LoVo (cell line): ENCODE data around the gene TMEM50B.
A peak's percentile ranks its signal among the peaks of the same experiment; 100 is the strongest.
"Not testable (repeated sequence)": the region's sequence is repeated elsewhere in the genome, so short reads cannot be mapped to it uniquely, and the experiment has no call there.

Experiments
- DNase-seq: peaks from one replicate; pipeline ENCODE4 v3.0.0-alpha.2; 2016; ENCODE audit warnings: low spot score

The TMEM50B gene

GRCh38 chr21:33428669-33429068 lies 51.1 kb downstream of the TMEM50B start:
- no peak for DNase-seq

- no peak for DNase-seq
Observed at GRCh38 chr21:33427051-33427450, 52.7 kb downstream of the TMEM50B start.

DNA sequence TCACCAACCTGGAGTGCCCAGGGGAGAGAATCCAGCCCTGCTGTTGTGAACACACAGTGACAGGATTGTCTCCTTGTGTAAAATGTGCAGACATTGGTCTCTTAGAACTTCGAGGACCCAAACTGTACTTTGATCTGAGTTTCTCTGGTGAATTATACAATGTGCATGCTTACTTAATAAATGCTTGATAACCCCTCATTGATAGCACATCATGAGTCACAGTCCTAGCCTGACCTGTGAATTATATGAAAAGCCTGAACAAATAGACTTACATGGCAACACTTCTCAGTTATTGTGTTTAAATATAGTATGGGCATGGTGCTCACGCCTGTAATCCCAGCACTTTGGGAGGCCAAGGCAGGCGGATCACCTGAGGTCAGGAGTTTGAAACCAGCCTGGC lies 53.9 kb downstream of the TMEM50B start:
- no peak for DNase-seq

DNA sequence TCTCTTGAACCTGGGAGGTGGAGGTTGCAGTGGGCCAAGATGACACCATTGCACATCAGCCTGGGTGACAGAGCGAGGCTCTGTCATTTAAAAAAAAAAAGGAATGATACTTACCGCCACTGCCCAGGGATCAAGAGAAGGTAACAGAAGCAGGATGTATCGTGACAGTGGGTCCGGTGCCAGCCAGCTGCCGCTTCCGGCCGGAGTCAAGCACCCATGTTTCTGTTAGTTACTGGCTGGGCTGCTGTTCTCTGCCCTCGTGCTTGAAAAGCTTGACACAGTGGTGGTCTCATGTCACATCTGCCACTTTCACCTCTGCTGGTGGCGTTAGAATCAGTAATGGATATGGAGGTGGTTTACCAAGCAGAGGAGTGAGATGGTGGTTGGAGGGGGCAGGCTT lies 55.6 kb downstream of the TMEM50B start:
- DNase-seq: no peak

GRCh38 chr21:33421713-33422393 lies 57.9 kb downstream of the TMEM50B start:
- no peak for DNase-seq

DNA sequence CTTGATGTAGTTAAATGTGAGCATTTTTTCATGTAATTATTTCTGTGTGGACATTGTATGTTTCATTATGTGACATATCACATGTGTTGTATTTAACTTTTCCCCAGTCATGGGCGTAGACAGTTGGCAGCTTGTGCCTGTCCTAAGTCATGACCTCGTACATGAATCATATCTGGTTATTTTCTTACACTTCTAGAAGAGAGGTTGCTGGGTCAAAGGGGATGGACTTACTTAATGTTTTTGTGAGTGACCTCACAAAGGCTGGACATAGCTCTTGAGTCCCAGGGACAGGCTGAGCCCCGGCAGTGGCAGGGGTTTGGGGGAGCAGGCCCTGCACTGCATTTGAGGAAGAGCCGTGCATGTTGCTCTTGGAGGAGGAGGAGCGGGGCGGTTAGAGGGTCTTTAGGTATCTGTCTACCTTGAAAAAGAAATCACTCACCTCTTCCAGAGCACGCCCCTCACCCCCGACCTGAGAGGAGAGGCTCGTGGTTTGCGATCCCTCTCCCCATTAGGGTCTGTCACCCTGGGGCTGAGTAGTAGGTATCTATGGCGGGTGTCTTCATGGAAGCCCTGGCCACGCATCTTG lies 60.1 kb downstream of the TMEM50B start:
- no peak for DNase-seq

DNA sequence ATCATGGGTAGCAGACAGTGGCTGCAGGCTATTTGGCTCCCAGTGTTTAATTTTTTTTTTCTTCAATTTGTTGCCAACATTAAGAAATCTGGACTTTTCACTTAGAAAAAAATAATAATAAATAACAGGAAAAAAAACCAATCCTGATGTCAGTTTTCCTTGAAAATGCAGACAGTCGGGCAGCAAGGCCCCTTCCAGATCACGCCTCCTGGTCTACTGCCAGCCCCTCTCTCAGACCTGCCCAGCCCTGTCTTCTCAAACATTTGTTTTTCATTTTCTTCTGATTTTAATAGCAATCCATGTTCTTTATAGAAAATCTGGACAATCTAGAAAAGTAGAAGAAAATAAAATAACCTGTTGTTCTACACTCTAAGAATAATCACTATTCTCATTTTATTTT lies 61.1 kb downstream of the TMEM50B start:
- DNase-seq: no peak

- no peak for DNase-seq
Observed at GRCh38 chr21:33414926-33415325, 64.8 kb downstream of the TMEM50B start.

DNA sequence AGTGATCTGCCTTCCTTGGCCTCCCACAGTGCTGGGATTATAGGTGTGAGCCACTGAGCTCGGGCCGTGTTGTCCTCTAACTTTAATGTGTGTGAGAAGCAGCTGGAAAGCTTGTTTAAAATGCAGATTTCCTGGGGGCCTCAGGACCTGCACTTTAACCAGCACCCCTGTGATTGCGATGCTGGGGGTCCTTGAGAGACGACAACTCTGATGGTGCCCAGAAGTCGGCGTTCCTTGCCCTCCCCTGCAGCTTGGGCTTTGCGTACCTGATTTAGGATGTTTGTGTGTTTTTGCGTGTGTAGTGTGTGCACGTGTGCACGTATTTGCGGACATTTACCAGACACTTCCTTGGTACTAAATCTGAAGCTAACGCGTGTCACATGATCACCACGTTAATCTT lies 65.7 kb downstream of the TMEM50B start:
- no peak for DNase-seq

DNA sequence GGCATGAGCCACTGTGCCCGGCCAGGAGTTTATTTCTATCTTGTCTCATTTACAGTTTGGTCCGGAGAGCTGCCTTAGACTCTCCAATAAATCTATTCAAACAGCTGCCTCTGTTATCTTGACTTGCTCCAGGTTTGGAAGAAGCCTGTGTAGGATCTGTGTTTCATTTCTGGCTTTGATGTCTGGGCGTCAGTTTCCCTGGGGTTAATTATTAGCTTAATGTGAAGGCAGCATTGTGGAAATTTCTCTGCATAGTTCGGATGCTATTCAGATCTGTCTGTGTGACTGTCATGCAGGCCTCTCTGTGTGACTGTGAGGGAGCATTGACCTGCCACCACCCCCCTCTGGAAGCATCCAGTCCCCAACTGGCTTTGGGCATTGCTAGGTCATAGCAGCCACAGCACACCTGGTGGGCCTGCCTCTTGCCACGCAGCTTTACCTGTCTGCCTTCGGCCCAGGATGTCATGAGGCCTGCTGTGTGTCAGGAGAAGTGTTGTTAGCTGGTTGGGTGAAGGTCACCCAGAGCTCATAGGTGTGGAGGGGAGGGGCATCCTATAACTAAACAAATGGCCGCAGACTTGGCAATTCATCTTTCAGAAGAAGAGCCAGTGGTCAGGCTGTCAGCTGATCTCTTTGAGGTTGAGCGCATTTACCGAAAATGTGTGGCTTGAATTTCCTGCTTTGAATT lies 66.8 kb downstream of the TMEM50B start:
- DNase-seq: peak; percentile 80

DNA sequence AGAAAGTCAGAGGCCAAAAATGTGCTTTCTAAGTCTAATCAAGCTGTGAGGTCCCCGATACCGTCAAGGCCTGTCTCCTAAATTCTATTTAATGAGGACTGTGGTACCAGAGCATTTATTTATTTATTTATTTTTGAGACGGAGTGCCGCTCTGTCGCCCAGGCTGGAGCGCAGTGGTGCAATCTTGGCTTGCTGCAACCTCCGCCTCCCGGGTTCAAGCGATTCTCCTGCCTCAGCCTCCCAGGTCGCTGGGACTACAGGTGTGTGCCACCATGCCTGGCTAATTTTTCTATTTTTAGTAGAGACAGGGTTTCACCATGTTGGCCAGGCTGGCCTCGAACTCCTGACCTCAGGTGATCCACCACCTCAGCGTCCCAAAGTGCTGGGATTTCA lies 67.3 kb downstream of the TMEM50B start:
- not testable (repeated sequence) for DNase-seq

DNA sequence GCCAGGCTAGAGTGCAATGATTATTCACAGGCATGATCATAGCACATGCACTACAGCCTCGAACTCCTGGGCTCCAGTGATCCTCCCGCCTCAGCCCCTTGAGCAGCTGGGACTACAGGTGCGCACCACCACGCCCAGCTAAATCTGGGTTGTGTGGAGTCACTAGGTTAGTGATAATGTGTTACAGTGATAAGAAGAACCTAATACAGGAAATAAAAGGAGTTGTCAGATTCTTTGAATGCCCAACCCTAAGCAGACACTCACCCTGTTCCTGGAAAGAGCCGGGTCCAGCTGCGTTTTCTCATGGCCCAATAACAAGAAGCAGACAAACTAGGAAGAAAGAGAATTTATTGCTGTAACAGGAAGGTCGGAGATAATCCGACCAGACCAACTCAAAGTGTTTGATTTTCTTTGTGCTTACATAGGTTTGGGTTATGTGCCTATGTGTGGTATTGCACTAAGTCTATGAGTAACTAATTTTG lies 67.8 kb downstream of the TMEM50B start:
- peak; percentile 42 for DNase-seq

- DNase-seq: no peak
Observed at GRCh38 chr21:33406493-33406892, 73.3 kb downstream of the TMEM50B start.

GRCh38 chr21:33403786-33404585 lies 75.8 kb downstream of the TMEM50B start:
- DNase-seq: peak; percentile 36

GRCh38 chr21:33403128-33403785 lies 76.5 kb downstream of the TMEM50B start, which contains the start of gene IFNGR2:
TSS of gene IFNGR2 (plus strand) at chr21:33403413. CDS start at chr21:33403544, 131 bp downstream.
- DNase-seq: peak; percentile 29

DNA sequence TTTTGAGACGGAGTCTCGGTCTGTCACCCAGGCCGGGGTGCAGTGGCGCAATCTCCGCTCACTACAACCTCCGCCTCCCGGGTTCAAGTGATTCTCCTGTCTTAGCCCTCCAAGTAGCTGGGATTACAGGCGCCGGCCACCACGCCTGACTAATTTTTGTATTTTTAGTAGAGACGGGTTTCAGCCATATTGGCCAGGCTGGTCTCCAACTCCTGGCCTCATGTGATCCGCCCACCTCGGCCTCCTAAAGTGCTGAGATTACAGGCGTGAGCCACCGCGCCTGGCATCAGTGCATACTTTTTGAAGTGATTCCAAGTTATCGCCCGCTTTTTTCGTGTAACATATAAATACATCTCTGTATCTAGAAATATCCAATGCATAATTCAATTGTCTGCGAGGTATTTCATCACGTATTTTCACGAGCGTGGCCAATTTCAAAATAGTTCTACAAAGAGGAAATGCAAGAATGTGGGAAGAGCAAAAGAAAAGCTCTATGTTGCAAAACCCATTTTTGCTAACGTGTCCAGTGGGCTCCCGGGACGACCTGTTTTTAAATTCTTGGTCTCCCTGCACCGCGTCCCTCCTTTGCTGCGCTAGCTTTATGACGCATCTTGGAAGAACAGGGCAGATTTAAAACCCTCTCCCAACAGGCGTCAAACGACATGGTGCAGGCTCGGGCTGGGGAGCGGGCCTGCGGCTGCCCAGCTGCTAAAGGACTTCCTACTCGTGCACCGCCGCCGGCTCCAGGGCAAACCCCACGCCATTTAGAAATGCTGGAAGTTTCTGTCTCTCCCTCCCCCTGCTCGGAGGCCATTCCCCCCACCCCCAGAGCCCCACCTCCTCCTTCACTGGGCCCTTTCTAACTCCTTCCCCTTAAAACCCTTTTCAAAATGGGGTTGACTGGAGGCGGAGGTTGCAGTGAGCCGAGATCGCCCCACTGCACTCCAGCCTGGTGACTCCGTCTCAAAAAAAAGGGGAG lies 77.5 kb downstream of the TMEM50B start:
- no peak for DNase-seq

DNA sequence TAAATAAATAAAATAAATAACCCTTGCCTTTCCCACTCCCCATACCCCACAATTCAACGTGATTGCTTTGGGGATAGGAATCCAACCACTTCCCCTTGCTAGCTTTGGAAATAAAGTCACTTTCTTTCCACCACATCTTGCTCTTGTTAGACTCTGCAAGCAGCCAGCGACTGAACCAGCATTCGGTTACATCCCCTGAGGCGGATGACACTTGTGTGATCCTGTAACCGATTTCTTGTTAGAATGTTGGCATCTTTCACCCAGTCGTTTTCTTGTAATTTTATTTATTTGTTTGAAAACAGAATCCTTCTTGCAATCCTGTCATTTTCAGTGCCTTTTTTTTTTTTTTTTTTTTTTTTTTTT lies 78.2 kb downstream of the TMEM50B start:
- no peak for DNase-seq
